ENCODE measurements around the gene PTPRT.

Gene PTPRT

DNA sequence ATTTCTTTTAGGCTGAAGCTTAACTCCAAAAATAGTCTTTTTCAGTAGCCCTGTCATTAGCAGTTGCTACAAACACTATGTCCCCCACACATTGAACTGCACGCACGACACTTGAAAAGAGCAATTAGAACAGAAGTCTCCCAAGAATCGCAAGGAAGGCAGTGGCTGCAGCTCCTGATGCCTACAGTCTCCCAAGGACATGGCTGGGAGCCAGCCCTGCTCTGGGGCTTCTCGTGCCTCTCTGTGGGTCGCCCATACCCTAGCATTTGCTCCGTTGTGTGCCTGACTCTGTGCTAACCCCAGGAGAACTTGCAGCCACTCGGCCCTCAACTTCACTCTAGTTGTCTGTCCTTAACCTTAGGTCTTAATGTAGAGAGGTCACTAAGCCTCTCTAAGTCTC lies 454.2 kb downstream of the PTPRT start:
- Histone ChIP-seq H4K20me1 (ENCODE audit: insufficient read depth, low read length) (no peaks in the 10 kb centered on the region), H3K9ac (ENCODE audit: low read depth, low read length) (no peak overlapping the region), H3K4me3 (ENCODE audit: low read depth in 1 of 2, low read length in 2 of 2) (no peak overlapping the region), H3K27ac (ENCODE audit: low read length) (no peak overlapping the region), H3K36me3 (ENCODE audit: insufficient read depth, low read length) (no peaks in the 10 kb centered on the region), H3K9me3 (ENCODE audit: insufficient read depth, low read length, severe bottlenecking) (no peaks in the 10 kb centered on the region), H2AFZ (ENCODE audit: low read depth, low read length) (no peak overlapping the region), H3K27me3 (ENCODE audit: insufficient read depth, low read length, poor library complexity) (no peaks in the 10 kb centered on the region), H3K4me2 (ENCODE audit: insufficient read depth, low read length) (no peak overlapping the region), H3K4me1 (ENCODE audit: insufficient read depth, low read length) (no peaks in the 10 kb centered on the region), H3K79me2 (ENCODE audit: insufficient read depth, low read length) (no peaks in the 10 kb centered on the region)
- no peak for TF ChIP-seq EZH2 (IDR thresholded peaks at IDR 0.05; ENCODE audit: borderline replicate concordance, low read depth, low read length, severe bottlenecking)
- TF ChIP-seq, protein P1, sequence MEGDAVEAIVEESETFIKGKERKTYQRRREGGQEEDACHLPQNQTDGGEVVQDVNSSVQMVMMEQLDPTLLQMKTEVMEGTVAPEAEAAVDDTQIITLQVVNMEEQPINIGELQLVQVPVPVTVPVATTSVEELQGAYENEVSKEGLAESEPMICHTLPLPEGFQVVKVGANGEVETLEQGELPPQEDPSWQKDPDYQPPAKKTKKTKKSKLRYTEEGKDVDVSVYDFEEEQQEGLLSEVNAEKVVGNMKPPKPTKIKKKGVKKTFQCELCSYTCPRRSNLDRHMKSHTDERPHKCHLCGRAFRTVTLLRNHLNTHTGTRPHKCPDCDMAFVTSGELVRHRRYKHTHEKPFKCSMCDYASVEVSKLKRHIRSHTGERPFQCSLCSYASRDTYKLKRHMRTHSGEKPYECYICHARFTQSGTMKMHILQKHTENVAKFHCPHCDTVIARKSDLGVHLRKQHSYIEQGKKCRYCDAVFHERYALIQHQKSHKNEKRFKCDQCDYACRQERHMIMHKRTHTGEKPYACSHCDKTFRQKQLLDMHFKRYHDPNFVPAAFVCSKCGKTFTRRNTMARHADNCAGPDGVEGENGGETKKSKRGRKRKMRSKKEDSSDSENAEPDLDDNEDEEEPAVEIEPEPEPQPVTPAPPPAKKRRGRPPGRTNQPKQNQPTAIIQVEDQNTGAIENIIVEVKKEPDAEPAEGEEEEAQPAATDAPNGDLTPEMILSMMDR (IDR thresholded peaks at IDR 0.05; ENCODE audit: borderline replicate concordance, extremely low read depth, low read length, poor library complexity, severe bottlenecking) = no peak
- ATAC-seq (ENCODE audit: insufficient read depth, low read depth) = no peak
- no peak for DNase-seq

GRCh38 chr20:42734660-42735368 lies 454.9 kb downstream of the PTPRT start:
- DNase-seq = no peak

GRCh38 chr20:42721923-42722322 lies 467.8 kb downstream of the PTPRT start:
- ATAC-seq (ENCODE audit: insufficient read depth, low read depth) = no peak
- H3K27ac ChIP-seq (ENCODE audit: low read length) = no peak overlapping the region

More at GRCh38 chr20:42734660-42735368, 454.9 kb downstream of the PTPRT start:
- no peaks in the 10 kb centered on the region for H3K4me1 ChIP-seq (ENCODE audit: insufficient read depth, low read length)
- H3K27ac ChIP-seq (ENCODE audit: low read length) = no peak overlapping the region
- H4K20me1 ChIP-seq (ENCODE audit: insufficient read depth, low read length) = no peaks in the 10 kb centered on the region
- H2AFZ ChIP-seq (ENCODE audit: low read depth, low read length) = no peak overlapping the region
- H3K27me3 ChIP-seq (ENCODE audit: insufficient read depth, low read length, poor library complexity) = no peaks in the 10 kb centered on the region
- TF ChIP-seq EZH2 (IDR thresholded peaks at IDR 0.05; ENCODE audit: borderline replicate concordance, low read depth, low read length, severe bottlenecking) = no peak
- TF ChIP-seq, protein P1 (IDR thresholded peaks at IDR 0.05; ENCODE audit: borderline replicate concordance, extremely low read depth, low read length, poor library complexity, severe bottlenecking) = no peak
- no peak overlapping the region for H3K4me2 ChIP-seq (ENCODE audit: insufficient read depth, low read length)
- H3K36me3 ChIP-seq (ENCODE audit: insufficient read depth, low read length) = no peaks in the 10 kb centered on the region
- no peaks in the 10 kb centered on the region for H3K79me2 ChIP-seq (ENCODE audit: insufficient read depth, low read length)
- no peak overlapping the region for H3K4me3 ChIP-seq (ENCODE audit: low read depth in 1 of 2, low read length in 2 of 2)
- no peak overlapping the region for H3K9ac ChIP-seq (ENCODE audit: low read depth, low read length)
- no peaks in the 10 kb centered on the region for H3K9me3 ChIP-seq (ENCODE audit: insufficient read depth, low read length, severe bottlenecking)
- ATAC-seq (ENCODE audit: insufficient read depth, low read depth) = no peak

More at GRCh38 chr20:42721923-42722322, 467.8 kb downstream of the PTPRT start:
- no peak overlapping the region for H3K4me3 ChIP-seq (ENCODE audit: low read depth in 1 of 2, low read length in 2 of 2)
- H4K20me1 ChIP-seq (ENCODE audit: insufficient read depth, low read length) = no peaks in the 10 kb centered on the region
- no peak overlapping the region for H3K4me2 ChIP-seq (ENCODE audit: insufficient read depth, low read length)
- no peaks in the 10 kb centered on the region for H3K9me3 ChIP-seq (ENCODE audit: insufficient read depth, low read length, severe bottlenecking)
- no peaks in the 10 kb centered on the region for H3K4me1 ChIP-seq (ENCODE audit: insufficient read depth, low read length)
- H3K9ac ChIP-seq (ENCODE audit: low read depth, low read length) = no peak overlapping the region
- no peak for TF ChIP-seq EZH2 (IDR thresholded peaks at IDR 0.05; ENCODE audit: borderline replicate concordance, low read depth, low read length, severe bottlenecking)
- TF ChIP-seq, protein P1 (IDR thresholded peaks at IDR 0.05; ENCODE audit: borderline replicate concordance, extremely low read depth, low read length, poor library complexity, severe bottlenecking) = no peak
- no peaks in the 10 kb centered on the region for H3K36me3 ChIP-seq (ENCODE audit: insufficient read depth, low read length)
- H3K79me2 ChIP-seq (ENCODE audit: insufficient read depth, low read length) = no peaks in the 10 kb centered on the region
- no peak for DNase-seq
- no peak overlapping the region for H2AFZ ChIP-seq (ENCODE audit: low read depth, low read length)
- no peaks in the 10 kb centered on the region for H3K27me3 ChIP-seq (ENCODE audit: insufficient read depth, low read length, poor library complexity)
